Esophagus squamous epithelium (tissue), 4 donors: ENCODE results near the gene PBX3.

Source experiments
- POLR2A ChIP-seq, 4 donors: fragments of 450-650 bp; IDR thresholded peaks; one replicate each; pipeline ENCODE4 v1.6.1; 2017; ENCODE audit warnings: antibody characterized with exemption in 4 of 4, mild to moderate bottlenecking in 4 of 4, moderate library complexity in 3 of 4
- TF ChIP-seq, protein P1 (sequence below), 6 experiments: fragments of 450-650 bp in 4 of 6; fragments of 200-600 bp in 2 of 6; sonication (generic) in 2 of 6; IDR thresholded peaks; one replicate each; pipeline ENCODE4 v1.5.1; 2016 to 2019; ENCODE audit warnings: antibody characterized with exemption in 6 of 6, mild to moderate bottlenecking in 4 of 6, moderate library complexity in 4 of 6

DNA sequence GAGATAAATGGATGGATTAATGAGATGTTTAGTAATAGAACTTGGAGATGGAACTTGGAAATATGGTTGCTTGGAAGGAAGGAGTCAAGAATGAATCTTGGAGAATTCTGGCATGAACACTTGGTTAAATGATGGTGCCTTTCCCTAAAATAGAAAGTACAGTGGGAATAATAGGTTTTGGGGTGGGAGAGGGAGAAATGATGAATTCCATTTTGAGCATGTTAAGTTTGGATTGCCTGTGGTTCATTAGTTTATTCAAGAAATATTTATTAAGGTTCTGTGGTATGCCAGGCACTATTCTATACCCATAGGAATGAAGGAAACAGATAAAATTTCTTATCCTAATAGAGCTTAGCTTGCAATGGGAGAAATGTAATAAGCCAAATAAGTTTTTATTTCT lies 58.4 kb downstream of the PBX3 start:
- TF ChIP-seq, protein P1, sequence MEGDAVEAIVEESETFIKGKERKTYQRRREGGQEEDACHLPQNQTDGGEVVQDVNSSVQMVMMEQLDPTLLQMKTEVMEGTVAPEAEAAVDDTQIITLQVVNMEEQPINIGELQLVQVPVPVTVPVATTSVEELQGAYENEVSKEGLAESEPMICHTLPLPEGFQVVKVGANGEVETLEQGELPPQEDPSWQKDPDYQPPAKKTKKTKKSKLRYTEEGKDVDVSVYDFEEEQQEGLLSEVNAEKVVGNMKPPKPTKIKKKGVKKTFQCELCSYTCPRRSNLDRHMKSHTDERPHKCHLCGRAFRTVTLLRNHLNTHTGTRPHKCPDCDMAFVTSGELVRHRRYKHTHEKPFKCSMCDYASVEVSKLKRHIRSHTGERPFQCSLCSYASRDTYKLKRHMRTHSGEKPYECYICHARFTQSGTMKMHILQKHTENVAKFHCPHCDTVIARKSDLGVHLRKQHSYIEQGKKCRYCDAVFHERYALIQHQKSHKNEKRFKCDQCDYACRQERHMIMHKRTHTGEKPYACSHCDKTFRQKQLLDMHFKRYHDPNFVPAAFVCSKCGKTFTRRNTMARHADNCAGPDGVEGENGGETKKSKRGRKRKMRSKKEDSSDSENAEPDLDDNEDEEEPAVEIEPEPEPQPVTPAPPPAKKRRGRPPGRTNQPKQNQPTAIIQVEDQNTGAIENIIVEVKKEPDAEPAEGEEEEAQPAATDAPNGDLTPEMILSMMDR (IDR thresholded peaks at IDR 0.05) = no peak
- no peak for TF ChIP-seq POLR2A (IDR thresholded peaks at IDR 0.05)
